HEK293 (cell line): Measurements from ENCODE around the gene CNGA4.

Experiments used
- CTCF ChIA-PET: fragments of 350-600 bp; formaldehyde crosslinking; extraction: SDS; loops from one replicate; lab custom pipeline; 2021; ENCODE audit warnings: antibody characterized with exemption; lab: Yijun Ruan, JAX
- POLR2A ChIA-PET: fragments of 300-600 bp; formaldehyde crosslinking; extraction: SDS; loops from one replicate; lab custom pipeline; 2020; ENCODE audit warnings: antibody characterized with exemption, inconsistent platforms; lab: Yijun Ruan, JAX
- H3K27ac ChIP-seq: fragments of 200-500 bp; sonication (Bioruptor generic); 2 replicates; pipeline ENCODE4 v1.5.1; 2014; ENCODE audit warnings: low read depth, low read length, control low read depth, inconsistent platforms; ENCODE audit errors: extremely low read depth
- H3K36me3 ChIP-seq, 2 experiments: fragments of 200-500 bp in 1 of 2; sonication (Bioruptor generic) in 1 of 2; 1 replicate in 1 of 2; 2 replicates in 1 of 2; pipeline ENCODE4 v1.5.1; 2014 to 2017; ENCODE audit warnings: inconsistent platforms in 2 of 2, low read length in 2 of 2; ENCODE audit not compliant: control insufficient read depth in 2 of 2, insufficient read depth in 1 of 2
- H3K4me1 ChIP-seq: fragments of 200-500 bp; sonication (Bioruptor generic); 2 replicates; pipeline ENCODE4 v1.5.1; 2014; ENCODE audit warnings: mild to moderate bottlenecking, low read length, inconsistent platforms; ENCODE audit not compliant: control insufficient read depth, insufficient read depth
- H3K4me3 ChIP-seq: 2 replicates; pipeline ENCODE4 v1.5.1; 2011; ENCODE audit warnings: low read depth, mild to moderate bottlenecking, control low read depth, low read length, moderate library complexity
- H3K9me3 ChIP-seq: fragments of 200-500 bp; sonication (Bioruptor generic); 2 replicates; pipeline ENCODE4 v1.5.1; 2014; ENCODE audit warnings: low read depth, low read length, inconsistent platforms; ENCODE audit not compliant: control insufficient read depth, insufficient read depth
- EGR2 ChIP-seq: fragments of 450-650 bp; formaldehyde crosslinking; IDR thresholded peaks from 2 replicates; pipeline ENCODE4 v1.5.1; 2016; ENCODE audit warnings: low read depth, missing biosample characterization, missing genetic modification characterization
- GFI1B ChIP-seq: fragments of 450-650 bp; formaldehyde crosslinking; IDR thresholded peaks from 2 replicates; pipeline ENCODE4 v1.5.1; 2016; ENCODE audit warnings: missing biosample characterization, missing genetic modification characterization
- KLF1 ChIP-seq: fragments of 450-650 bp; formaldehyde crosslinking; IDR thresholded peaks from 2 replicates; pipeline ENCODE4 v1.5.1; 2016; ENCODE audit warnings: missing biosample characterization, missing genetic modification characterization
- PBX3 ChIP-seq: sonication (generic); formaldehyde crosslinking; IDR thresholded peaks from 2 replicates; pipeline ENCODE4 v1.8.1; 2022; ENCODE audit warnings: mild to moderate bottlenecking, moderate library complexity, missing genetic modification reagents
- SCRT2 ChIP-seq: fragments of 450-650 bp; formaldehyde crosslinking; IDR thresholded peaks from 2 replicates; pipeline ENCODE4 v1.5.1; 2016; ENCODE audit warnings: missing biosample characterization, missing genetic modification characterization
- TCF7L2 ChIP-seq: IDR thresholded peaks from 2 replicates; pipeline ENCODE4 v1.6.1; 2011; ENCODE audit warnings: low read depth, mild to moderate bottlenecking, inconsistent platforms, low read length, moderate library complexity, borderline replicate concordance
- ZFHX2 ChIP-seq: fragments of 450-650 bp; formaldehyde crosslinking; conservative IDR thresholded peaks from 2 replicates; pipeline ENCODE4 v1.5.1; 2016; ENCODE audit warnings: missing biosample characterization, missing genetic modification characterization
- ZNF133 ChIP-seq: fragments of 450-650 bp; formaldehyde crosslinking; IDR thresholded peaks from 2 replicates; pipeline ENCODE4 v1.5.1; 2016; ENCODE audit warnings: missing biosample characterization, missing genetic modification characterization
- ZNF169 ChIP-seq: fragments of 450-650 bp; formaldehyde crosslinking; IDR thresholded peaks from 2 replicates; pipeline ENCODE4 v1.5.1; 2016; ENCODE audit warnings: missing biosample characterization, missing genetic modification characterization
- ZNF19 ChIP-seq: fragments of 450-650 bp; formaldehyde crosslinking; IDR thresholded peaks from 2 replicates; pipeline ENCODE4; 2016; ENCODE audit warnings: missing biosample characterization, missing genetic modification characterization, low read depth
- ZNF202 ChIP-seq: fragments of 450-650 bp; formaldehyde crosslinking; IDR thresholded peaks from 2 replicates; pipeline ENCODE4 v1.5.1; 2016; ENCODE audit warnings: missing biosample characterization, missing genetic modification characterization, borderline replicate concordance
- ZNF335 ChIP-seq: fragments of 450-650 bp; formaldehyde crosslinking; conservative IDR thresholded peaks from 2 replicates; pipeline ENCODE4 v1.5.1; 2016; ENCODE audit warnings: missing biosample characterization, missing genetic modification characterization
- ZNF518A ChIP-seq: fragments of 450-650 bp; formaldehyde crosslinking; conservative IDR thresholded peaks from 2 replicates; pipeline ENCODE4 v1.5.1; 2016; ENCODE audit warnings: low read depth, missing biosample characterization, missing genetic modification characterization
- ZNF548 ChIP-seq: fragments of 450-650 bp; formaldehyde crosslinking; IDR thresholded peaks from 2 replicates; pipeline ENCODE4 v1.5.1; 2016; ENCODE audit warnings: missing biosample characterization, missing genetic modification characterization
- ZNF639 ChIP-seq: fragments of 450-650 bp; formaldehyde crosslinking; IDR thresholded peaks from 2 replicates; pipeline ENCODE4 v1.5.1; 2016; ENCODE audit warnings: missing biosample characterization, missing genetic modification characterization
- ZSCAN18 ChIP-seq: fragments of 450-650 bp; formaldehyde crosslinking; IDR thresholded peaks from 2 replicates; pipeline ENCODE4 v1.5.1; 2016; ENCODE audit warnings: missing biosample characterization, missing genetic modification characterization
- ZSCAN23 ChIP-seq: fragments of 450-650 bp; formaldehyde crosslinking; IDR thresholded peaks from 2 replicates; pipeline ENCODE4 v1.5.1; 2016; ENCODE audit warnings: missing biosample characterization, missing genetic modification characterization
- TF ChIP-seq, protein P1 (sequence below): fragments of 450-650 bp; formaldehyde crosslinking; IDR thresholded peaks from 2 replicates; pipeline ENCODE4 v1.5.1; 2016; ENCODE audit warnings: missing biosample characterization, missing genetic modification characterization

The CNGA4 gene

GRCh38 chr11:6224421-6224820 is 14.5 kb upstream of the CNGA4 start:
- CTCF ChIA-PET = interaction anchor here (1.1 kb wide), 1 partner anchor 27 kb away, joined by 4 read pairs; no protein-coding TSS in a partner anchor

More at GRCh38 chr11:6224421-6224820, 14.5 kb upstream of the CNGA4 start:
- H3K9me3 ChIP-seq = no peaks in the 10 kb centered on the region
- no peaks in the 10 kb centered on the region for H3K4me1 ChIP-seq
- H3K4me3 ChIP-seq = no peak overlapping the region
- TF ChIP-seq ZSCAN23 (tag by site-specific recombination) (no peak), GFI1B (tag by site-specific recombination) (no peak), ZNF133 (tag by site-specific recombination) (no peak), ZNF169 (tag by site-specific recombination) (no peak), SCRT2 (tag by site-specific recombination) (no peak), PBX3 (CRISPR knock-in tag) (no peak), ZSCAN18 (no peak), ZNF19 (tag by site-specific recombination) (no peak), ZFHX2 (tag by site-specific recombination) (no peak), ZNF639 (tag by site-specific recombination) (no peak), ZNF335 (tag by site-specific recombination) (no peak), KLF1 (no peak), EGR2 (tag by site-specific recombination) (no peak), TCF7L2 (no peak), ZNF518A (tag by site-specific recombination) (no peak), ZNF548 (no peak), ZNF202 (no peak)
- TF ChIP-seq, protein P1, sequence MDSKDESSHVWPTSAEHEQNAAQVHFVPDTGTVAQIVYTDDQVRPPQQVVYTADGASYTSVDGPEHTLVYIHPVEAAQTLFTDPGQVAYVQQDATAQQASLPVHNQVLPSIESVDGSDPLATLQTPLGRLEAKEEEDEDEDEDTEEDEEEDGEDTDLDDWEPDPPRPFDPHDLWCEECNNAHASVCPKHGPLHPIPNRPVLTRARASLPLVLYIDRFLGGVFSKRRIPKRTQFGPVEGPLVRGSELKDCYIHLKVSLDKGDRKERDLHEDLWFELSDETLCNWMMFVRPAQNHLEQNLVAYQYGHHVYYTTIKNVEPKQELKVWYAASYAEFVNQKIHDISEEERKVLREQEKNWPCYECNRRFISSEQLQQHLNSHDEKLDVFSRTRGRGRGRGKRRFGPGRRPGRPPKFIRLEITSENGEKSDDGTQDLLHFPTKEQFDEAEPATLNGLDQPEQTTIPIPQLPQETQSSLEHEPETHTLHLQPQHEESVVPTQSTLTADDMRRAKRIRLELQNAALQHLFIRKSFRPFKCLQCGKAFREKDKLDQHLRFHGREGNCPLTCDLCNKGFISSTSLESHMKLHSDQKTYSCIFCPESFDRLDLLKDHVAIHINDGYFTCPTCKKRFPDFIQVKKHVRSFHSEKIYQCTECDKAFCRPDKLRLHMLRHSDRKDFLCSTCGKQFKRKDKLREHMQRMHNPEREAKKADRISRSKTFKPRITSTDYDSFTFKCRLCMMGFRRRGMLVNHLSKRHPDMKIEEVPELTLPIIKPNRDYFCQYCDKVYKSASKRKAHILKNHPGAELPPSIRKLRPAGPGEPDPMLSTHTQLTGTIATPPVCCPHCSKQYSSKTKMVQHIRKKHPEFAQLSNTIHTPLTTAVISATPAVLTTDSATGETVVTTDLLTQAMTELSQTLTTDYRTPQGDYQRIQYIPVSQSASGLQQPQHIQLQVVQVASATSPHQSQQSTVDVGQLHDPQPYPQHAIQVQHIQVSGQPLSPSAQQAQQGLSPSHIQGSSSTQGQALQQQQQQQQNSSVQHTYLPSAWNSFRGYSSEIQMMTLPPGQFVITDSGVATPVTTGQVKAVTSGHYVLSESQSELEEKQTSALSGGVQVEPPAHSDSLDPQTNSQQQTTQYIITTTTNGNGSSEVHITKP (tag by site-specific recombination) = no peak
- POLR2A ChIA-PET = interaction anchor here (2.0 kb wide), 1 partner anchor 10 kb away, joined by 8 read pairs; the partner anchor contains the start of gene FHIP1B
- H3K36me3 ChIP-seq = peaks cover 0 to 52% of the 10 kb centered on the region in 2 experiments; a peak in 2 of 3 replicates
- no peak overlapping the region for H3K27ac ChIP-seq
